GM12873 (cell line): ENCODE results near the gene SLCO2B1.

Experiments used
- TF ChIP-seq, protein P1 (sequence below): IDR thresholded peaks from 2 replicates; pipeline ENCODE4 v1.5.1; 2012; ENCODE audit warnings: low read depth, mild to moderate bottlenecking, moderate library complexity, low read length, control low read depth; ENCODE audit not compliant: insufficient read depth; ENCODE audit errors: missing control alignments

SLCO2B1 gene

DNA sequence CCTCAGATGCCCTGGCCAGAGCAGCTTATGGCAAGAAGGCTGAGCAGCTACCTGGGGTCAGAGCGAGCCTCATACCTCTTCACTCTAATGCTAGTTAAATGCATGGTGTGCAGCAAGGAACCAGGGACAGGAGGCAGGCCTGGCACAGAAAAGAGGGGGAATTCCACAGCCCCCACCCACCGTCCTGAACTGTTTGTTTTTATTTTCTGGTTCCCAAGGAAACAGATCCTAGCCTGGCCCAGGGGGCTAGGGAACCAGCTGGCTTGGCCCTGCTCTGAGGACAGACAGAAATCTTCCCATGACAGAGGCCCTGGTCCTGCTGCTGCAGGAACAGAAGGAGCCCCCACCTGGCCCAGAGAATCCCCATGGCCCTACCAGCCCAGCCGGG, 40.4 kb downstream of the SLCO2B1 start:
- TF ChIP-seq, protein P1, sequence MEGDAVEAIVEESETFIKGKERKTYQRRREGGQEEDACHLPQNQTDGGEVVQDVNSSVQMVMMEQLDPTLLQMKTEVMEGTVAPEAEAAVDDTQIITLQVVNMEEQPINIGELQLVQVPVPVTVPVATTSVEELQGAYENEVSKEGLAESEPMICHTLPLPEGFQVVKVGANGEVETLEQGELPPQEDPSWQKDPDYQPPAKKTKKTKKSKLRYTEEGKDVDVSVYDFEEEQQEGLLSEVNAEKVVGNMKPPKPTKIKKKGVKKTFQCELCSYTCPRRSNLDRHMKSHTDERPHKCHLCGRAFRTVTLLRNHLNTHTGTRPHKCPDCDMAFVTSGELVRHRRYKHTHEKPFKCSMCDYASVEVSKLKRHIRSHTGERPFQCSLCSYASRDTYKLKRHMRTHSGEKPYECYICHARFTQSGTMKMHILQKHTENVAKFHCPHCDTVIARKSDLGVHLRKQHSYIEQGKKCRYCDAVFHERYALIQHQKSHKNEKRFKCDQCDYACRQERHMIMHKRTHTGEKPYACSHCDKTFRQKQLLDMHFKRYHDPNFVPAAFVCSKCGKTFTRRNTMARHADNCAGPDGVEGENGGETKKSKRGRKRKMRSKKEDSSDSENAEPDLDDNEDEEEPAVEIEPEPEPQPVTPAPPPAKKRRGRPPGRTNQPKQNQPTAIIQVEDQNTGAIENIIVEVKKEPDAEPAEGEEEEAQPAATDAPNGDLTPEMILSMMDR = no peak

DNA sequence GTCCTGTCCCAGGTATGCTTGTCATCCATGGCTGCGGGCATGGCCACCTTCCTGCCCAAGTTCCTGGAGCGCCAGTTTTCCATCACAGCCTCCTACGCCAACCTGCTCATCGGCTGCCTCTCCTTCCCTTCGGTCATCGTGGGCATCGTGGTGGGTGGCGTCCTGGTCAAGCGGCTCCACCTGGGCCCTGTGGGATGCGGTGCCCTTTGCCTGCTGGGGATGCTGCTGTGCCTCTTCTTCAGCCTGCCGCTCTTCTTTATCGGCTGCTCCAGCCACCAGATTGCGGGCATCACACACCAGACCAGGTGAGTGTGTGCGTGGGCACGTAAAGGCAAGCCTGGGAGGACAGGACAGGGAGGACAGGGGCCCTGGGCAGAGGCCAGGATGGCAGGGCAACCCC, 42.4 kb downstream of the SLCO2B1 start:
- TF ChIP-seq, protein P1 = no peak

DNA sequence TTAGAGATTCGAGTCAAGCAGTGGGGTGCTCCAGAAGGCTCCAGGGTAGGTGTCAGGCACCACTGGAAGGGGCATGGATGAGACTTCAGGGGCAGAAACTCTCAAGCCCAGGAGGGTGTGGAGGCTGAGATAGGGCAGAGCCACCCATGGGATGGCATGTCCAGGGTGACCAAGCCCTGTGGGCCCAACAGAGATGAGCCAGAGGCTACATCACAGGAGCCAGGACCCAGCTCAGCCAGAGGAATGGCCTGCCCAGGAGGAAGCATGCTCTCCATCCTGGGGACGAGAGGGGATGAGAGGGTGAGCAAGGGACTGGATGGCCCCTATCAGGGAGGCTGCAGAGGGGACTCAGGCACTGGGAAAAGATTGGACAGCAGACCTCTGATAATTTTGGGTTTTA, 42.8 kb downstream of the SLCO2B1 start:
- TF ChIP-seq, protein P1 = no peak

DNA sequence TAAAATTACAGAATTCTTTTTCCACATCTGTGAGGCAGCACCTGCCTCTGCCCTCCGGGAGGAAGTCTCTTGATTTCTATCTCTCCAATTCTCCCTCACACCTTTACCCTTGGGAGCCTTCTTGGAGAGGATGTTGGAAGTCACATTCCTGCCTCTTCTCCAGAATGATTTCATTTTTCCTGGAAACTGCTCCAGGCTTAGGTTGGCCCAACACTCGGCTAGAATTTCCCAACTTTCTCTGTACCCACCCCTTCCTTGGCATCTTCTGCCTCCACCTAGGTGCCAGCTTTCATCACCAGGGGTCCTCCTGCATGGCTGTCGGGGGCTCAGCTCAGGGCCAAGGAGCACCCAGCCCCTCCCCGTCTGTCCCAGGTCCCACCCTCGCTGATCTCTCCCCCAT, 43.2 kb downstream of the SLCO2B1 start:
- TF ChIP-seq, protein P1 = no peak

DNA sequence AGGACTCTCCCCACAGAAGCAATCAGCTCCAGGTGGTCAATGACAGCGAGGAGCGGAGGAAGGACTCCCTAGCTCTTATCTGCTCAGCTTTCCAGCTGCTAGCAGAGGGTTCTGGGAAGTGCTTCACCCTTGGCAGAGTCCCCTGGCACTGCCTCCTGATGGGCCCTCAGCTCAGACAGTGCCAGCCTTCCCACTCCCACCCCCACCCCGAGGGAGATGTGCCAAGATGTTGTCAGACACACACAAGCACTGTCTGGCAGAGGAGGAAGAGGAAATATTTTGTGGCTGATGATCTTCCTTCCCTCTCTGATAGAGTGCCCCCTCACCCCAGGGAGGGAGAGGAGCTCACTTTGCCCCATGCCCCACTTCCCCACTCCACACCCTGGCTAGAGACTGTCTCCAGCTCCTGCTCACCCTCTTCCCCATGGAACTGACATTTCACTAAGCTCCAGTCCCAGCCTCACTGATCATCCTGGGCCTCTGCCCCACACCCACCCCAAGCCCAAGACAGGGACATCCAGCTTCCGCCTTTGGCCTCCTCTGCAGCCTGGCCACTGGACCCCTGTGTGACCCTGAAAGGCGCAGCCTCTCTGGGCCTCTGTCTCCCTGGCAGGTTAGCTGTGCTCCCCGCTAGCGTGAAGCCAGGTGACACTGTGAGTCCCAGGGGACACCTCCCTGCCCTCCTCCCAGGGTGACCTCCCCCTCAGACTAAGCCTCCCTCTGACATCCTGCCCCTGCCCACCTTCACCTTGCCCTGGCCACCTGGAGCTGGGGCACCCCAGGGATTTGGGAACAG, 44.5 kb downstream of the SLCO2B1 start:
- TF ChIP-seq, protein P1 = no peak

DNA sequence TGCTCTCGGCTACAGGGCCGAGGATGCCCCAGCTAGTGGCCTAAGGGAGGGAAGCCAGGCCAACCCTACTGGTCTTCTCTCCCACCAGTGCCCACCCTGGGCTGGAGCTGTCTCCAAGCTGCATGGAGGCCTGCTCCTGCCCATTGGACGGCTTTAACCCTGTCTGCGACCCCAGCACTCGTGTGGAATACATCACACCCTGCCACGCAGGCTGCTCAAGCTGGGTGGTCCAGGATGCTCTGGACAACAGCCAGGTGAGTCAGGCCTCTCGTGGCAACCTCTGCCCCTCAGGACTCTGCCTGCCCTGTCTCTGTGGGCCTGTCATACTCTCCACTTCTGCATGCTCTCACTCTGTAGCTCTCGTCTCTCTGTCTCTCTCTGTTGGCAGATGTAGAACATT, 45.5 kb downstream of the SLCO2B1 start:
- TF ChIP-seq, protein P1 = no peak

DNA sequence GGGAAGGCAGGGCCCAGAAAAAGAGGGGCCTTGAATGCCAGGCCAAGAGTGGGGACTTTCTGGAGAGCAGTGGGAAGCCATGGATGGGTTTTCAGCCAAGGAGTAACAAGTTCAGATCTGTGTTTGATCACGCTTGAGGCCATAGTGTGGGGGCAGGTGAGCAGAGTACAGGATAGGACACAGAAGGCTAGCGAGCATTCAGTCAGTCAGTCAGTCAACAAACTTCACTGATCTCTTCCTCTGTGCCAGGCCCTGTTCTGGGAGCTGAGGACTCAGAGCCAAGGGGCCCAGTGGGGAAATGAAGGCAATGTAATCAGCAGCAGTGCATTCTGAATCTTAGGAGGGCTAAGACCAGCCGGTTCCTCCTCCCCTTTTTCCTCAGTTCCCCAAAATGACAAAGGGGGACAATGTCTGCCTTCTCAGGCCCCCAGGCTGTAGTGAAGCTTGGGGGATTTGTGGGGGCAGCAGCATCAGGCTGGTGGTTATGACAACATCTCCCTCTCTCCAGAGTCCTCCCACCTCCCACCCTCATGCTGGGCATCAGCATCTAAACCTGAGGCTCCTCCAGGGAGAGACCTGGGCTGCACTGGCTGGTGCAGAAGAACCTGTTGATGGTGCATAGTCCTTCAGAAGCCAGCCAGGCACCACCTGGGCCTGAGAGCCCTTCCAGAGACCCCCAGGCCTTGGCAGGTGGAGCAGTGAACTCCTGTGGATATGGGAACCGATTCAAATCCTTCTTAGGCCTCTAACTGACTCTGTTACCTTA, 46.8 kb downstream of the SLCO2B1 start:
- TF ChIP-seq, protein P1 = no peak
